HepG2 (cell line): ENCODE measurements around the gene SRR. TPM values are rescaled to one million over a fixed set of nuclear protein-coding genes. Genes with fewer than 3 reads are reported as not detected.

ENCODE experiments used
- ATAC-seq: fragments of 200-7000 bp; cut with Tn5 transposase; 3 replicates; pipeline ENCODE4 v1.9.1; 2020; ENCODE audit warnings: mild to moderate bottlenecking, moderate library complexity
- BruUV-seq: library from RNA; stranded (reverse); fragments of 400-500 nt; replicated peaks from 2 replicates; lab custom pipeline; 2021; lab: Mats Ljungman, UMichigan
- CTCF ChIA-PET: fragments of 300-600 bp; formaldehyde crosslinking; extraction: SDS; loops from one replicate; lab custom pipeline; 2021; ENCODE audit warnings: low total read pairs, inconsistent platforms, low intra/inter-chr PET ratio; lab: Yijun Ruan, JAX
- POLR2A ChIA-PET: fragments of 350-600 bp; sonication (Branson Sonifier 250); formaldehyde crosslinking; loops from one replicate; lab custom pipeline; 2020; ENCODE audit warnings: antibody characterized with exemption, inconsistent platforms; lab: Yijun Ruan, JAX
- DNase-seq: peaks from one replicate; pipeline ENCODE4 v3.0.0-alpha.2; 2015; ENCODE audit warnings: low spot score
- FAIRE-seq: peaks from 3 replicates; lab custom pipeline; 2011; peaks lifted over from hg19 to GRCh38; lab: Jason Lieb, UNC
- H2AFZ ChIP-seq: one replicate; pipeline ENCODE4 v1.6.1; 2011; ENCODE audit warnings: low read length, inconsistent platforms
- H3K27ac ChIP-seq: fragments of 300-600 bp; 3 replicates; pipeline ENCODE4 v1.8.0; 2011; ENCODE audit warnings: mixed run types, mild to moderate bottlenecking, mixed read lengths, low read length, inconsistent platforms; ENCODE audit not compliant: insufficient read depth; ENCODE audit errors: extremely low read length
- H3K27me3 ChIP-seq, 2 experiments: fragments of 200-600 bp in 1 of 2; 2 replicates in 1 of 2; 3 replicates in 1 of 2; pipeline versions ENCODE4 v1.6.0 to v1.8.0; 2011; ENCODE audit warnings: low read length in 2 of 2, mild to moderate bottlenecking in 2 of 2, moderate library complexity in 2 of 2, inconsistent platforms in 1 of 2; ENCODE audit not compliant: insufficient read depth in 2 of 2, control insufficient read depth in 1 of 2
- H3K36me3 ChIP-seq, 2 experiments: fragments of 200-600 bp in 1 of 2; replicated peaks in 1 of 2; 2 replicates in 1 of 2; 3 replicates in 1 of 2; pipeline versions ENCODE4 v1.5.1 to v1.8.0; 2011; ENCODE audit warnings: low read length in 2 of 2, inconsistent platforms in 1 of 2; ENCODE audit not compliant: insufficient read depth in 2 of 2, control insufficient read depth in 1 of 2
- H3K4me1 ChIP-seq: 2 replicates; pipeline ENCODE4 v1.5.1; 2012; ENCODE audit warnings: low read length, inconsistent platforms; ENCODE audit not compliant: insufficient read depth
- H3K4me2 ChIP-seq: 2 replicates; pipeline ENCODE4 v1.6.0; 2011; ENCODE audit warnings: low read depth, low read length, inconsistent platforms
- H3K4me3 ChIP-seq, 3 experiments: fragments of 200-600 bp in 1 of 3; sonication (generic), shearing (Covaris generic) in 1 of 3; replicated peaks in 1 of 3; 2 replicates each; pipeline ENCODE4 v1.5.1; 2011 to 2016; ENCODE audit warnings: low read length in 3 of 3, inconsistent platforms in 2 of 3, low read depth in 2 of 3, mild to moderate bottlenecking in 2 of 3, control low read depth in 1 of 3, mixed read lengths in 1 of 3; ENCODE audit not compliant: insufficient read depth in 1 of 3
- H3K79me2 ChIP-seq: one replicate; pipeline ENCODE4 v1.6.1; 2011; ENCODE audit warnings: low read length, inconsistent platforms; ENCODE audit not compliant: insufficient read depth
- H3K9ac ChIP-seq: 2 replicates; pipeline ENCODE4 v1.6.0; 2011; ENCODE audit warnings: mild to moderate bottlenecking, low read depth, low read length, inconsistent platforms; ENCODE audit not compliant: insufficient read depth
- H3K9me3 ChIP-seq: 2 replicates; pipeline ENCODE4 v1.5.1; 2012; ENCODE audit warnings: mild to moderate bottlenecking, low read length
- H4K20me1 ChIP-seq: 2 replicates; pipeline ENCODE4 v1.6.0; 2011; ENCODE audit warnings: inconsistent platforms, mild to moderate bottlenecking, low read length, moderate library complexity; ENCODE audit not compliant: insufficient read depth
- CEBPB ChIP-seq: IDR thresholded peaks from 2 replicates; pipeline ENCODE4 v1.6.1; 2011; ENCODE audit warnings: low read depth, low read length, improper control_type of control experiment, borderline replicate concordance
- ELF4 ChIP-seq: sonication (generic); formaldehyde crosslinking; IDR thresholded peaks from 2 replicates; pipeline ENCODE4 v1.5.0; 2020; ENCODE audit warnings: missing genetic modification reagents, mild to moderate bottlenecking, moderate library complexity, borderline replicate concordance
- EP300 ChIP-seq, 3 experiments: sonication (generic) in 1 of 3; formaldehyde crosslinking in 1 of 3; IDR thresholded peaks; 2 replicates each; pipeline versions ENCODE4 v1.5.1 to v1.6.1; 2011 to 2020; ENCODE audit warnings: low read depth in 2 of 3, low read length in 2 of 3, borderline replicate concordance in 1 of 3, improper control_type of control experiment in 1 of 3, mild to moderate bottlenecking in 1 of 3, missing genetic modification reagents in 1 of 3, moderate library complexity in 1 of 3
- POLR2AphosphoS2 ChIP-seq: IDR thresholded peaks from 2 replicates; pipeline ENCODE4 v1.6.1; 2011; ENCODE audit warnings: low read depth, low read length, improper control_type of control experiment
- TRAFD1 ChIP-seq: sonication (generic); formaldehyde crosslinking; IDR thresholded peaks from 2 replicates; pipeline ENCODE4 v1.5.1; 2020; ENCODE audit warnings: missing genetic modification reagents, mild to moderate bottlenecking, borderline replicate concordance
- ZBTB4 ChIP-seq: sonication (generic); formaldehyde crosslinking; IDR thresholded peaks from 2 replicates; pipeline ENCODE4 v1.4.0; 2020; ENCODE audit warnings: missing genetic modification reagents, mild to moderate bottlenecking, borderline replicate concordance
- ZNF512B ChIP-seq: sonication (generic); formaldehyde crosslinking; IDR thresholded peaks from 2 replicates; pipeline ENCODE4 v1.5.1; 2020; ENCODE audit warnings: missing genetic modification reagents, mild to moderate bottlenecking, borderline replicate concordance
- ZNF703 ChIP-seq: sonication (generic); formaldehyde crosslinking; IDR thresholded peaks from 2 replicates; pipeline ENCODE4 v1.5.1; 2020; ENCODE audit warnings: missing genetic modification reagents, mild to moderate bottlenecking, moderate library complexity, borderline replicate concordance
- ZNF776 ChIP-seq: sonication (generic); formaldehyde crosslinking; IDR thresholded peaks from 2 replicates; pipeline ENCODE4 v1.4.0; 2020; ENCODE audit warnings: mild to moderate bottlenecking, missing genetic modification reagents
- WGBS: methylation state at CpG from one replicate; pipeline ENCODE4 v1.1.6; 2017; ENCODE audit warnings: low lambda C conversion rate; 5-methylcytosine and 5-hydroxymethylcytosine counted together
- in situ Hi-C: cut with HindIII; loops from 2 replicates; pipeline ENCODE4 v1.10.0; 2017; ENCODE audit warnings: low pct_unique_long_range_greater_than_20kb; ENCODE audit not compliant: extremely low pct_ligation_motif_present
- intact Hi-C: fragments of 100-400 bp; cut with micrococcal nuclease; formaldehyde crosslinking; loops from one replicate; pipeline ENCODE4 v1.10.0; 2022; ENCODE audit not compliant: unreplicated experiment
- polyA plus RNA-seq, 8 experiments: library from polyadenylated mRNA; depleted of rRNA in 3 of 8; stranded (reverse) in 7 of 8; unstranded in 1 of 8; fragments of >200 nt; fragmentation: Illumina TruSeq in 4 of 8; extraction: Trizol in 4 of 8; gene quantifications; 2 replicates each; pipeline versions ENCODE4 v1.2.1 to v1.2.3, GENCODE V29; 2011 to 2016; ENCODE audit warnings: low read depth in 4 of 8, missing spikeins in 1 of 8, mixed read lengths in 1 of 8; ENCODE audit not compliant: insufficient read depth in 1 of 8
- total RNA-seq, 5 experiments: library from RNA; depleted of rRNA; stranded (reverse); fragments of >200 nt; fragmentation: Illumina TruSeq; extraction: Trizol; gene quantifications; 2 replicates each; pipeline ENCODE4 v1.2.3, GENCODE V29; 2016; ENCODE audit warnings: low read depth in 1 of 5

The SRR gene
- total and polyA plus RNA-seq, 2 of the 13 experiments (the other 11 are each of a cell fraction or from before 2014, with no cell fraction given) = 3.6 to 7.8 TPM

- H3K27ac ChIP-seq = no peak overlapping the region
- BruUV-seq = no TSS peak
These were observed 14.0 kb downstream of the SRR start for GRCh38 chr17:2317796-2318195.

More at GRCh38 chr17:2317796-2318195, 14.0 kb downstream of the SRR start:
- no peak for FAIRE-seq
- no peak for TF ChIP-seq EP300 (IDR thresholded peaks at IDR 0.05; ENCODE audit: low read depth in 2 of 2, low read length in 2 of 2)
- TF ChIP-seq EP300 (CRISPR knock-in tag; IDR thresholded peaks at IDR 0.05; ENCODE audit: borderline replicate concordance) = no peak
- TF ChIP-seq ZNF703 (CRISPR knock-in tag) = no peak
- no peak for TF ChIP-seq CEBPB
- no peak for TF ChIP-seq ELF4
- no peak for TF ChIP-seq ZNF512B (CRISPR knock-in tag)
- TF ChIP-seq ZBTB4 = no peak
- TF ChIP-seq POLR2AphosphoS2 = no peak
- TF ChIP-seq ZNF776 (CRISPR knock-in tag) = no peak
- TF ChIP-seq TRAFD1 = no peak
- H2AFZ ChIP-seq = no peak overlapping the region
- POLR2A ChIA-PET = no interaction called here
- intact Hi-C loops = no loop called here
- in situ Hi-C loops = no loop called here
- no peaks in the 10 kb centered on the region for H3K27me3 ChIP-seq
- 96% methylated on average over 3 of the region's 3 CpGs for WGBS
- no peaks in the 10 kb centered on the region for H4K20me1 ChIP-seq
- H3K4me3 ChIP-seq = no peak overlapping the region
- H3K9me3 ChIP-seq = no peaks in the 10 kb centered on the region
- H3K4me2 ChIP-seq = no peak overlapping the region
- no peak; the same call in 2 of the 3 replicates for ATAC-seq
- H3K79me2 ChIP-seq = no peaks in the 10 kb centered on the region
- H3K4me1 ChIP-seq = no peaks in the 10 kb centered on the region
- H3K9ac ChIP-seq = no peak overlapping the region
- CTCF ChIA-PET = no interaction called here
- no peak for DNase-seq
- peaks cover 0 to under 1% of the 10 kb centered on the region in 2 experiments; a peak in 2 of 5 replicates for H3K36me3 ChIP-seq
